D721Med (cell line): ENCODE data around the gene UVRAG.

Experiments
- DNase-seq: peaks from one replicate; pipeline ENCODE4 v3.0.0; 2011; ENCODE audit warnings: low spot score; ENCODE audit not compliant: insufficient read length
- FAIRE-seq: peaks from 2 replicates; lab custom pipeline; 2011; peaks lifted over from hg19 to GRCh38; lab: Jason Lieb, UNC
- TF ChIP-seq, protein P1 (sequence below): IDR thresholded peaks from 2 replicates; pipeline ENCODE4 v1.5.1; 2012; ENCODE audit warnings: mild to moderate bottlenecking, control low read depth; ENCODE audit not compliant: insufficient read depth; ENCODE audit errors: missing control alignments

Gene UVRAG

GRCh38 chr11:76143274-76143673, 328.3 kb downstream of the UVRAG start:
- TF ChIP-seq, protein P1, sequence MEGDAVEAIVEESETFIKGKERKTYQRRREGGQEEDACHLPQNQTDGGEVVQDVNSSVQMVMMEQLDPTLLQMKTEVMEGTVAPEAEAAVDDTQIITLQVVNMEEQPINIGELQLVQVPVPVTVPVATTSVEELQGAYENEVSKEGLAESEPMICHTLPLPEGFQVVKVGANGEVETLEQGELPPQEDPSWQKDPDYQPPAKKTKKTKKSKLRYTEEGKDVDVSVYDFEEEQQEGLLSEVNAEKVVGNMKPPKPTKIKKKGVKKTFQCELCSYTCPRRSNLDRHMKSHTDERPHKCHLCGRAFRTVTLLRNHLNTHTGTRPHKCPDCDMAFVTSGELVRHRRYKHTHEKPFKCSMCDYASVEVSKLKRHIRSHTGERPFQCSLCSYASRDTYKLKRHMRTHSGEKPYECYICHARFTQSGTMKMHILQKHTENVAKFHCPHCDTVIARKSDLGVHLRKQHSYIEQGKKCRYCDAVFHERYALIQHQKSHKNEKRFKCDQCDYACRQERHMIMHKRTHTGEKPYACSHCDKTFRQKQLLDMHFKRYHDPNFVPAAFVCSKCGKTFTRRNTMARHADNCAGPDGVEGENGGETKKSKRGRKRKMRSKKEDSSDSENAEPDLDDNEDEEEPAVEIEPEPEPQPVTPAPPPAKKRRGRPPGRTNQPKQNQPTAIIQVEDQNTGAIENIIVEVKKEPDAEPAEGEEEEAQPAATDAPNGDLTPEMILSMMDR: no peak
- DNase-seq: no peak
- no peak for FAIRE-seq

DNA sequence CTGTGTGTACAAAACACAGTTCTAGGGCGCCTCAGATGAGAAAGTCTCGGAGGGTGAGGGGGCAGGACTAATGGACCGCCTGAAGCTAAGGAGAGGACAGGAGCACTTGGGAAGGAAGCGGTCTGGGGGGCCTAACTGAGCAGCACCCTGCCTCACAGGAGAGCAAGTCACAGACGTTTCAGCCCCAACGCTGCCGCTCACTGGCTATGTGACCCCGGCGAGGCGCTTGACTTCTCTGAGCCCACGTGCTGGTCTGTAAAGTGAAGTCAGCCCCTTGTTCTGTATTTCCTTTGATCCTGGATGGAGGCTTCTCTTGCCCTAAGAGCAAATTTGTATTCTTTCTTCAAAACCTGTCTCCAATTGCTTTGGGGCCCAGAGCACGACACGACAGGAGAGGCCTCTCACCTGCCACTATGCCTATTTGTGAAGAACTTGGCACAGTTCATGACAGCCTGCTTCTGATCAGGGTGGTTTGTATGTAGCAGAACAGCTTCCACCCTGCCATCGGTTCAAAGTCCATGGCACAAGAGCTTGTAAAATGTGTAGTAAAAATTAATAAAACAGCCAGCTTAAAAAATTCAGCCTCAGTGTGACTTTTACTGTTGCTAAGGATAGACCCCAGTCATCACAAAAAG, 332.2 kb downstream of the UVRAG start:
- FAIRE-seq: no peak
- TF ChIP-seq, protein P1: no peak
- DNase-seq: no peak

DNA sequence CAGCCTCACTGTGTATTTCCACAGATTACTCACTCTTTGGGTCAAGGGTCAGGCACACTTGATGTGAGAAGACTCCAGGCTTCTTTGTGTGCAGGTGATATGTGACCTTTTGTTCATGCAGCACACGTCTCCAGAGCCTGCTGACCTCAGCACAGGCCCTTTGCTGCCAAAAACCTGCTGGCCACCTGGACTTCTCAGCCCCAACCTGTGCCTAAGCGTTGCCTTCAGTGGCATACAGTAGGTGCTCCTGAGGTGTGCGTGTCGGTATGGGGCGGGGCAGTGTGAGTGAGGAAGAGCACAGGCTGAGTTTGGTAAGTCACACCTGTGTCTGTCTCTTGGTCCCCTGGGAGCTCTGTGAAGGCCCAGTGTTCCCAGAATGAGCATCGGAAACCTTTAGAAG, 333.2 kb downstream of the UVRAG start:
- TF ChIP-seq, protein P1: no peak
- no peak for FAIRE-seq
- DNase-seq: no peak

- TF ChIP-seq, protein P1: no peak
- no peak for DNase-seq
- FAIRE-seq: no peak
Observed at GRCh38 chr11:76148941-76149613, 334.1 kb downstream of the UVRAG start.

- no peak for FAIRE-seq
- TF ChIP-seq, protein P1: no peak
- DNase-seq: no peak
Observed at GRCh38 chr11:76149713-76150112, 334.7 kb downstream of the UVRAG start.

GRCh38 chr11:76150141-76150540, 335.1 kb downstream of the UVRAG start:
- no peak for FAIRE-seq
- TF ChIP-seq, protein P1: no peak

GRCh38 chr11:76151556-76152085, 336.6 kb downstream of the UVRAG start:
- no peak for DNase-seq
- no peak for FAIRE-seq
- TF ChIP-seq, protein P1: no peak

More at GRCh38 chr11:76150141-76150540, 335.1 kb downstream of the UVRAG start:
- DNase-seq: no peak
